ENCODE results near the gene ANGPTL2.

The ANGPTL2 gene

GRCh38 chr9:127066851-127067136 lies 55.6 kb downstream of the ANGPTL2 start:
- no peak overlapping the region for H3K18ac ChIP-seq (ENCODE audit: low read length)
- H3K4me2 ChIP-seq (ENCODE audit: low read length) = no peak overlapping the region
- H2BK12ac ChIP-seq (ENCODE audit: low read length) = no peak overlapping the region
- no peak overlapping the region for H4K91ac ChIP-seq (ENCODE audit: low read depth, low read length)
- no peak for DNase-seq
- no peak overlapping the region for H2BK5ac ChIP-seq (ENCODE audit: low read depth, low read length, poor library complexity)
- H3K9me3 ChIP-seq (ENCODE audit: insufficient read depth, low read depth, low read length) = no peaks in the 10 kb centered on the region
- no peak overlapping the region for H4K8ac ChIP-seq (ENCODE audit: low read depth, low read length)
- no peak overlapping the region for H4K12ac ChIP-seq (ENCODE audit: low read depth, low read length)
- H3K79me2 ChIP-seq (ENCODE audit: control insufficient read depth, insufficient read depth, low read length, poor library complexity) = peaks cover 2% of the 10 kb centered on the region
- no peak overlapping the region for H2AK5ac ChIP-seq (ENCODE audit: low read length)
- no peak overlapping the region for H3K14ac ChIP-seq (ENCODE audit: low read length)
- peaks cover 7% of the 10 kb centered on the region for H3K79me1 ChIP-seq (ENCODE audit: low read length)
- no peak overlapping the region for H2AFZ ChIP-seq (ENCODE audit: insufficient read depth, low read length, poor library complexity)
- no peak overlapping the region for H3K9ac ChIP-seq (ENCODE audit: low read length)
- H3K4ac ChIP-seq (ENCODE audit: low read depth, low read length) = no peak overlapping the region
- no peak overlapping the region for H3K4me3 ChIP-seq (ENCODE audit: low read depth, low read length)
- no peak overlapping the region for H2BK120ac ChIP-seq (ENCODE audit: insufficient read depth, low read length, poor library complexity)
- no peaks in the 10 kb centered on the region for H3K36me3 ChIP-seq (ENCODE audit: control insufficient read depth in 1 of 2, insufficient read depth in 2 of 2, low read length in 2 of 2)
- no peak overlapping the region for H3K23ac ChIP-seq (ENCODE audit: low read length)
- WGBS (ENCODE audit: extremely low coverage, insufficient coverage, insufficient read length) = no CpG with 5 or more reads among the region's 2 CpGs
- no peaks in the 10 kb centered on the region for H3K27me3 ChIP-seq (ENCODE audit: insufficient read depth, low read length)
- peaks cover 7 to 11% of the 10 kb centered on the region in 2 experiments for H3K4me1 ChIP-seq (ENCODE audit: control insufficient read depth in 1 of 2, insufficient read depth in 2 of 2, low read length in 2 of 2)
- no peak overlapping the region for H3K27ac ChIP-seq (ENCODE audit: low read depth, low read length)

DNA sequence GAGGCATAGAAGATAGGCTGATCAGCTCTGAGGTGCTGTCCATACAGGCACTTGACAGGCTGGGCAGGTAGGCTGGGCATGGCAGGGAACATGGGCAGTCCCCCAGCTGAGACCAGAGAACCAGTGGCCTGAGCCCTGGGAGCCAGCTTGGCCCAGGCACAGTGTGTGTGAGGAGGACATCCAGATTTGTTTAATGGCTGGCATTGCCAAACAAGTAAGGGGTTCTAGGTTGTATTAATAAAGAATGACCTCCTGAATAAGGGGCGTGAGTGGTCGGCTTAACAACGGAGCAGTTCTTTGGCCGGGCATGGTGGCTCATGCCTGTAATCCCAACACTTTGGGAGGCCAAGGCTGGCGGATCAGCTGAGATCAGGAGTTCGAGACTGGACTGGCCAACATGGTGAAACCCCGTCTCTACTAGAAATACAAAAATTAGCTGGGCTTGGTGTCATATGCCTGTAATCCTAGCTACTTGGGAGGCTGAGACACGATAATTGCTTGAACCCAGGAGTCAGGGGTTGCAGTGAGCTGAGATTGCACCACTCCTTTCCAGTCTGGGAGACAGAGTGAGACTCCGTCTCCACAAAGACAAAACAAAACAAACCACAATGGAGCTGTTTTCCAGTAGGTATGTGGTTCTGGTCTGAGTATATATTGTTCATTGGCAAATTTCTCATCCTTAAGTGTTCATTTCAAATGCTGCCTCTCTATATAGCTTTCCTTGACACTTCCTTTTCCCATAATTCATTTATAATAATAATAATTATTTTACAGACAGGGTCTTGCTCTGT lies 56.2 kb downstream of the ANGPTL2 start:
- H2AK5ac ChIP-seq (ENCODE audit: low read length) = peak overlapping the region; percentile 69
- H2BK5ac ChIP-seq (ENCODE audit: low read depth, low read length, poor library complexity) = no peak overlapping the region
- no peak overlapping the region for H3K23ac ChIP-seq (ENCODE audit: low read length)
- H3K27ac ChIP-seq (ENCODE audit: low read depth, low read length) = no peak overlapping the region
- peaks cover 2% of the 10 kb centered on the region for H3K79me2 ChIP-seq (ENCODE audit: control insufficient read depth, insufficient read depth, low read length, poor library complexity)
- no peak overlapping the region for H3K4me3 ChIP-seq (ENCODE audit: low read depth, low read length)
- H3K4me1 ChIP-seq (ENCODE audit: control insufficient read depth in 1 of 2, insufficient read depth in 2 of 2, low read length in 2 of 2) = peaks cover 7 to 11% of the 10 kb centered on the region in 2 experiments
- H3K4me2 ChIP-seq (ENCODE audit: low read length) = no peak overlapping the region
- H3K79me1 ChIP-seq (ENCODE audit: low read length) = peaks cover 7% of the 10 kb centered on the region
- no CpG with 5 or more reads among the region's 9 CpGs for WGBS (ENCODE audit: extremely low coverage, insufficient coverage, insufficient read length)
- H3K27me3 ChIP-seq (ENCODE audit: insufficient read depth, low read length) = no peaks in the 10 kb centered on the region
- no peak overlapping the region for H3K4ac ChIP-seq (ENCODE audit: low read depth, low read length)
- H3K9me3 ChIP-seq (ENCODE audit: insufficient read depth, low read depth, low read length) = no peaks in the 10 kb centered on the region
- peak overlapping the region; percentile 79 for H3K14ac ChIP-seq (ENCODE audit: low read length)
- H4K8ac ChIP-seq (ENCODE audit: low read depth, low read length) = no peak overlapping the region
- DNase-seq = no peak
- H3K36me3 ChIP-seq (ENCODE audit: control insufficient read depth in 1 of 2, insufficient read depth in 2 of 2, low read length in 2 of 2) = no peaks in the 10 kb centered on the region
- H4K12ac ChIP-seq (ENCODE audit: low read depth, low read length) = no peak overlapping the region
- peak overlapping the region; percentile 63 for H2BK120ac ChIP-seq (ENCODE audit: insufficient read depth, low read length, poor library complexity)
- no peak overlapping the region for H3K18ac ChIP-seq (ENCODE audit: low read length)
- H3K9ac ChIP-seq (ENCODE audit: low read length) = no peak overlapping the region
- no peak overlapping the region for H2AFZ ChIP-seq (ENCODE audit: insufficient read depth, low read length, poor library complexity)
- H4K91ac ChIP-seq (ENCODE audit: low read depth, low read length) = peak overlapping the region; percentile 70
- peak overlapping the region; percentile 74 for H2BK12ac ChIP-seq (ENCODE audit: low read length)

- Histone ChIP-seq H4K12ac (ENCODE audit: low read depth, low read length) (no peak overlapping the region), H3K14ac (ENCODE audit: low read length) (no peak overlapping the region), H3K4me1 (ENCODE audit: control insufficient read depth in 1 of 2, insufficient read depth in 2 of 2, low read length in 2 of 2) (peaks cover 7 to 11% of the 10 kb centered on the region in 2 experiments), H3K18ac (ENCODE audit: low read length) (no peak overlapping the region), H3K79me2 (ENCODE audit: control insufficient read depth, insufficient read depth, low read length, poor library complexity) (peaks cover 2% of the 10 kb centered on the region), H2BK12ac (ENCODE audit: low read length) (no peak overlapping the region), H2BK5ac (ENCODE audit: low read depth, low read length, poor library complexity) (no peak overlapping the region), H4K91ac (ENCODE audit: low read depth, low read length) (no peak overlapping the region), H2AFZ (ENCODE audit: insufficient read depth, low read length, poor library complexity) (no peak overlapping the region), H3K9me3 (ENCODE audit: insufficient read depth, low read depth, low read length) (no peaks in the 10 kb centered on the region), H4K8ac (ENCODE audit: low read depth, low read length) (no peak overlapping the region), H2BK120ac (ENCODE audit: insufficient read depth, low read length, poor library complexity) (no peak overlapping the region), H3K4ac (ENCODE audit: low read depth, low read length) (no peak overlapping the region), H3K79me1 (ENCODE audit: low read length) (peaks cover 7% of the 10 kb centered on the region), H3K4me3 (ENCODE audit: low read depth, low read length) (no peak overlapping the region), H2AK5ac (ENCODE audit: low read length) (no peak overlapping the region), H3K23ac (ENCODE audit: low read length) (no peak overlapping the region), H3K4me2 (ENCODE audit: low read length) (no peak overlapping the region), H3K36me3 (ENCODE audit: control insufficient read depth in 1 of 2, insufficient read depth in 2 of 2, low read length in 2 of 2) (no peaks in the 10 kb centered on the region), H3K9ac (ENCODE audit: low read length) (no peak overlapping the region), H3K27me3 (ENCODE audit: insufficient read depth, low read length) (no peaks in the 10 kb centered on the region), H3K27ac (ENCODE audit: low read depth, low read length) (no peak overlapping the region)
- no CpG with 5 or more reads among the region's 1 CpG for whole genome bisulfite sequencing (ENCODE audit: extremely low coverage, insufficient coverage, insufficient read length)
- no peak for DNase-seq
Observed at GRCh38 chr9:127065592-127065991, 56.8 kb downstream of the ANGPTL2 start.

GRCh38 chr9:127064335-127064734 lies 58.1 kb downstream of the ANGPTL2 start:
- Histone ChIP-seq H3K79me1 (ENCODE audit: low read length) (peaks cover 7% of the 10 kb centered on the region), H3K27ac (ENCODE audit: low read depth, low read length) (no peak overlapping the region), H2AK5ac (ENCODE audit: low read length) (no peak overlapping the region), H3K27me3 (ENCODE audit: insufficient read depth, low read length) (no peaks in the 10 kb centered on the region), H3K4me1 (ENCODE audit: control insufficient read depth in 1 of 2, insufficient read depth in 2 of 2, low read length in 2 of 2) (peaks cover 7 to 11% of the 10 kb centered on the region in 2 experiments), H2BK12ac (ENCODE audit: low read length) (no peak overlapping the region), H3K4me2 (ENCODE audit: low read length) (no peak overlapping the region), H4K8ac (ENCODE audit: low read depth, low read length) (no peak overlapping the region), H3K9ac (ENCODE audit: low read length) (no peak overlapping the region), H4K12ac (ENCODE audit: low read depth, low read length) (no peak overlapping the region), H3K4ac (ENCODE audit: low read depth, low read length) (no peak overlapping the region), H2BK120ac (ENCODE audit: insufficient read depth, low read length, poor library complexity) (no peak overlapping the region), H3K36me3 (ENCODE audit: control insufficient read depth in 1 of 2, insufficient read depth in 2 of 2, low read length in 2 of 2) (no peaks in the 10 kb centered on the region), H4K91ac (ENCODE audit: low read depth, low read length) (no peak overlapping the region), H3K9me3 (ENCODE audit: insufficient read depth, low read depth, low read length) (no peaks in the 10 kb centered on the region), H3K23ac (ENCODE audit: low read length) (no peak overlapping the region), H3K4me3 (ENCODE audit: low read depth, low read length) (no peak overlapping the region), H2AFZ (ENCODE audit: insufficient read depth, low read length, poor library complexity) (no peak overlapping the region), H3K18ac (ENCODE audit: low read length) (no peak overlapping the region), H3K14ac (ENCODE audit: low read length) (no peak overlapping the region), H3K79me2 (ENCODE audit: control insufficient read depth, insufficient read depth, low read length, poor library complexity) (peaks cover 2% of the 10 kb centered on the region), H2BK5ac (ENCODE audit: low read depth, low read length, poor library complexity) (no peak overlapping the region)
- DNase-seq = no peak
- no CpG with 5 or more reads among the region's 2 CpGs for WGBS (ENCODE audit: extremely low coverage, insufficient coverage, insufficient read length)

Data from trophoblast cell (in vitro differentiated cells and primary cell).